Raji (cell line): Measurements from ENCODE around the gene KSR1.

Source experiments
- POLR2A ChIP-seq: IDR thresholded peaks from 2 replicates; pipeline ENCODE4 v1.6.1; 2011; ENCODE audit warnings: low read depth, low read length, control low read depth; ENCODE audit not compliant: insufficient read depth

KSR1 gene

GRCh38 chr17:27496005-27496404, 39.8 kb downstream of the KSR1 start:
- TF ChIP-seq POLR2A = no peak

GRCh38 chr17:27496437-27496943, 40.2 kb downstream of the KSR1 start:
- TF ChIP-seq POLR2A = no peak

GRCh38 chr17:27496971-27497370, 40.7 kb downstream of the KSR1 start:
- no peak for TF ChIP-seq POLR2A

- TF ChIP-seq POLR2A = no peak
These were observed 41.4 kb downstream of the KSR1 start for GRCh38 chr17:27497696-27498095.

- no peak for TF ChIP-seq POLR2A
These were observed 42.5 kb downstream of the KSR1 start for GRCh38 chr17:27498615-27499309.

- TF ChIP-seq POLR2A = no peak
These were observed 43.4 kb downstream of the KSR1 start for GRCh38 chr17:27499451-27500265.

GRCh38 chr17:27502526-27503324, 46.5 kb downstream of the KSR1 start:
- no peak for TF ChIP-seq POLR2A

- TF ChIP-seq POLR2A = no peak
These were observed 47.4 kb downstream of the KSR1 start for GRCh38 chr17:27503611-27504010.

GRCh38 chr17:27504188-27504995, 48.1 kb downstream of the KSR1 start:
- TF ChIP-seq POLR2A = no peak

- TF ChIP-seq POLR2A = no peak
These were observed 50.3 kb downstream of the KSR1 start for GRCh38 chr17:27506348-27507218.

- no peak for TF ChIP-seq POLR2A
These were observed 55.1 kb downstream of the KSR1 start for GRCh38 chr17:27511168-27511883.

GRCh38 chr17:27512031-27512430, 55.8 kb downstream of the KSR1 start:
- TF ChIP-seq POLR2A = no peak
